Measurements from ENCODE around the gene GEMIN4. TPM values are rescaled to one million over a fixed set of nuclear protein-coding genes. Genes with fewer than 3 reads are reported as not detected.

Gene GEMIN4
- total and polyA plus RNA-seq, 2 of the 8 experiments (the other 6 are each of a cell fraction or from before 2014, with no cell fraction given), result 32.1 to 51.9 TPM

DNA sequence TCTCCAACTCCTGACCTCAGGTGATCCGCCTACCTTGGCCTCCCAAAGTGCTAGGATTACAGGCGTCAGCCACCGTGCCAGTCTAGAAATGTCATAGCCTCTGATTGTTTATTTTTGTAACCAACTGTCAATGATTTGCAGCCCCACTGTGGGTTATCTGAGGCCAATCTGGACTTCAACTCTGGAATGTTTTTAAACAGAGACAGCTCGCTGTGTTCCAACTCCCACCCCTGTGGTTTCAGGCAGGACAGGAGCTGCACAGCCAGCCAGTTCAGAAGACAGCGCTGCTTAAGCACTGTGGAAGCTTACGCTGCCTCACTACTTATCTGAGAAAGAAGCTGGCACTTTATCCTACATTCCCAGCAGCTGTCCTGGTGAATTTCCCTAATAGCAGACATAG lies 49.6 kb upstream of the GEMIN4 start (continued):
- TF ChIP-seq RXRA (IDR thresholded peaks at IDR 0.05; ENCODE audit: insufficient read depth, low read depth, low read length) (no peak), CBX5 (IDR thresholded peaks at IDR 0.05; ENCODE audit: low read depth, low read length) (no peak), YY1 (IDR thresholded peaks at IDR 0.05; ENCODE audit: low read depth, low read length) (no peak), SP2 (IDR thresholded peaks at IDR 0.05; ENCODE audit: low read length) (no peak), BRCA1 (IDR thresholded peaks at IDR 0.05; ENCODE audit: low read depth, low read length) (no peak)
